GM23338 (cell line): ENCODE results near the gene FLOT1. TPM values are rescaled to one million over a fixed set of nuclear protein-coding genes. Genes with fewer than 3 reads are reported as not detected.

Experiments
- ATAC-seq: fragments of 200-7000 bp; cut with Tn5 transposase; 3 replicates; pipeline ENCODE4 v1.9.1; 2020
- DNase-seq: peaks from one replicate; pipeline ENCODE4 v3.0.0-alpha.2; 2015; ENCODE audit warnings: low spot score
- H2AFZ ChIP-seq: fragments of 200-600 bp; sonication (generic); 2 replicates; pipeline ENCODE4 v1.8.0; 2016; ENCODE audit warnings: antibody characterized with exemption, mild to moderate bottlenecking, moderate library complexity
- H3F3A ChIP-seq: fragments of 200-600 bp; sonication (generic); replicated peaks from 2 replicates; pipeline ENCODE4 v1.8.0; 2017; ENCODE audit warnings: antibody characterized with exemption, mixed run types, low read depth
- H3K27ac ChIP-seq: fragments of 200-600 bp; sonication (generic); 2 replicates; pipeline ENCODE4 v1.6.1; 2016; ENCODE audit warnings: low read depth
- H3K27me3 ChIP-seq: fragments of 200-600 bp; sonication (generic); 2 replicates; pipeline ENCODE4 v1.8.0; 2016; ENCODE audit warnings: mild to moderate bottlenecking, mixed run types, moderate library complexity; ENCODE audit not compliant: insufficient read depth
- H3K36me3 ChIP-seq: fragments of 200-600 bp; sonication (generic); 2 replicates; pipeline ENCODE4 v1.8.0; 2016; ENCODE audit warnings: mild to moderate bottlenecking; ENCODE audit not compliant: insufficient read depth
- H3K4me1 ChIP-seq: fragments of 200-600 bp; sonication (generic); 2 replicates; pipeline ENCODE4 v1.8.0; 2016; ENCODE audit warnings: mild to moderate bottlenecking, moderate library complexity; ENCODE audit not compliant: insufficient read depth
- H3K4me2 ChIP-seq: fragments of 200-600 bp; sonication (generic); 2 replicates; pipeline ENCODE4 v1.7.1; 2017; ENCODE audit warnings: mixed run types
- H3K4me3 ChIP-seq: fragments of 200-600 bp; sonication (generic); 2 replicates; pipeline ENCODE4 v1.6.1; 2016; ENCODE audit warnings: mixed run types
- H3K79me2 ChIP-seq: fragments of 200-600 bp; sonication (generic); replicated peaks from 2 replicates; pipeline ENCODE4 v1.8.0; 2017; ENCODE audit warnings: mild to moderate bottlenecking; ENCODE audit not compliant: insufficient read depth
- H3K9me2 ChIP-seq: fragments of 200-600 bp; sonication (generic); 2 replicates; pipeline ENCODE4 v1.8.0; 2017; ENCODE audit not compliant: insufficient read depth
- H4K20me1 ChIP-seq: fragments of 200-600 bp; sonication (generic); replicated peaks from 2 replicates; pipeline ENCODE4 v1.8.0; 2017; ENCODE audit warnings: mild to moderate bottlenecking; ENCODE audit not compliant: insufficient read depth
- H3K27ac Mint-ChIP-seq: 2 replicates; pipeline ENCODE4 v1.8.0; 2020; ENCODE audit warnings: inconsistent platforms, mild to moderate bottlenecking, moderate library complexity, mixed read lengths
- H3K27me3 Mint-ChIP-seq: 3 replicates; pipeline ENCODE4 v1.8.0; 2022; ENCODE audit warnings: low read depth, mild to moderate bottlenecking, moderate library complexity, mixed read lengths, inconsistent platforms; ENCODE audit not compliant: insufficient read depth, poor library complexity
- H3K36me3 Mint-ChIP-seq: 3 replicates; pipeline ENCODE4 v1.8.0; 2021; ENCODE audit warnings: low read depth, mild to moderate bottlenecking, inconsistent platforms, moderate library complexity, mixed read lengths
- H3K4me1 Mint-ChIP-seq: 3 replicates; pipeline ENCODE4 v1.8.0; 2020; ENCODE audit warnings: mild to moderate bottlenecking, inconsistent platforms, mixed read lengths
- H3K4me3 Mint-ChIP-seq: 3 replicates; pipeline ENCODE4 v1.8.0; 2021; ENCODE audit warnings: moderate library complexity, mild to moderate bottlenecking, inconsistent platforms, mixed read lengths
- H3K9me3 Mint-ChIP-seq: 3 replicates; pipeline ENCODE4 v1.8.0; 2020; ENCODE audit warnings: moderate library complexity, mild to moderate bottlenecking, inconsistent platforms, mixed read lengths
- EZH2 ChIP-seq: fragments of 200-600 bp; sonication (generic); IDR thresholded peaks from one replicate; pipeline ENCODE4 v1.8.0; 2017; ENCODE audit warnings: antibody characterized with exemption, mild to moderate bottlenecking, low read depth; ENCODE audit not compliant: unreplicated experiment
- JUNB ChIP-seq: IDR thresholded peaks from one replicate; pipeline ENCODE4 v1.6.1; 2016; ENCODE audit warnings: antibody characterized with exemption; ENCODE audit not compliant: unreplicated experiment
- STAT1 ChIP-seq: IDR thresholded peaks from one replicate; pipeline ENCODE4 v1.6.1; 2016; ENCODE audit warnings: antibody characterized with exemption; ENCODE audit not compliant: unreplicated experiment
- polyA plus RNA-seq: library from polyadenylated mRNA; unstranded; fragments of >200 nt; fragmentation: Nextera tagmentation; extraction: Ambion mirVana; gene quantifications from 2 replicates; pipeline ENCODE4 v1.2.1, GENCODE V29; 2016
- total RNA-seq: library from RNA; depleted of rRNA; stranded (reverse); fragments of >200 nt; shearing (Covaris generic); gene quantifications from 2 replicates; pipeline ENCODE4 v1.2.3, GENCODE V29; 2014
- TF ChIP-seq, protein P1 (sequence below): fragments of 250-450 bp; sonication (Bioruptor Pico); IDR thresholded peaks from 2 replicates; pipeline ENCODE4 v1.5.0; 2020; ENCODE audit warnings: mild to moderate bottlenecking, moderate library complexity
- TF ChIP-seq, protein P2 (sequence below): IDR thresholded peaks from 2 replicates; pipeline ENCODE4 v1.6.1; 2016; ENCODE audit warnings: antibody characterized with exemption
- TF ChIP-seq, protein P3 (sequence below), 2 experiments: fragments of 200-600 bp in 1 of 2; sonication (generic) in 1 of 2; conservative IDR thresholded peaks; 2 replicates each; pipeline versions ENCODE4 v1.5.1 to v1.6.1; 2016 to 2017; ENCODE audit warnings: antibody characterized with exemption in 2 of 2, low read depth in 2 of 2, mild to moderate bottlenecking in 2 of 2, moderate library complexity in 1 of 2

The FLOT1 gene
- total and polyA plus RNA-seq, 2 experiments from 2014 or later: 72.2 to 94.5 TPM

DNA sequence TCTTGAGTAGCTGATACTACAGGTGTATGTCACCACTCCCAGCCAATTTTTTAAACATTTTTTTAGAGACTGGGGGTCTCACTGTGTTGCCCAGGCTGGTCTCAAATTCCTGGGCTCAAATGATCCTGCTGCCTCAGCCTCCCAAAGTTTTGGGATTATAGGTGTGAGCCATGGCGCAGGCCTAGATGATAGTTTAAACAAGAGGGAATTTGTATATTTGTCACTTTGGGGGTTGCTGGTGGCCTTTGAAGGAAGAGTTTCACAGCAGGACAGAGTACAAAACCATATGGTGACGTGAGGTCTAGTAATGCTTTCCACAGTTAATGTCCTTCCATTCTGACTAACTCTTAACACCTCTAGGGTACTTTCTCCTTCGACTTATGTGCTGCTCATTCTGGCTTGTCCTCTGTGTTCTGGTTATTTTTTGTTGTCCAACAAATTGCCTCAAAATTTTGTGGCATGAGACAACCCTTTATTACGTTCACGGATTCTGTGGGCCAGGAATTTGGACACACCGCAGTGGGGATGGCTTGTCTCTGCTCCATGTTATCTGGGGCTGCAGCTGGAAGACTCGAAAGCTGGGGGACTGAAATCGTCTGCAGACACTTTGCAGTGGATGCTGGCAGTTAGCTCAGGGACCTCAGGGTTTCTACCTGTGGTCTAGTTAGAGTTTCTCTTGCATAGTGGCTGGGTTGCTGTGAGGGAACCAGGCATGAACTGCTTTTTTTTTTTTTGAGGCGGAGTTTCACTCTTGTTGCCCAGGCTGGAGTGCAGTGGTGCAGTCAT is 24.9 kb upstream of the FLOT1 start (continued):
- TF ChIP-seq, protein P1, sequence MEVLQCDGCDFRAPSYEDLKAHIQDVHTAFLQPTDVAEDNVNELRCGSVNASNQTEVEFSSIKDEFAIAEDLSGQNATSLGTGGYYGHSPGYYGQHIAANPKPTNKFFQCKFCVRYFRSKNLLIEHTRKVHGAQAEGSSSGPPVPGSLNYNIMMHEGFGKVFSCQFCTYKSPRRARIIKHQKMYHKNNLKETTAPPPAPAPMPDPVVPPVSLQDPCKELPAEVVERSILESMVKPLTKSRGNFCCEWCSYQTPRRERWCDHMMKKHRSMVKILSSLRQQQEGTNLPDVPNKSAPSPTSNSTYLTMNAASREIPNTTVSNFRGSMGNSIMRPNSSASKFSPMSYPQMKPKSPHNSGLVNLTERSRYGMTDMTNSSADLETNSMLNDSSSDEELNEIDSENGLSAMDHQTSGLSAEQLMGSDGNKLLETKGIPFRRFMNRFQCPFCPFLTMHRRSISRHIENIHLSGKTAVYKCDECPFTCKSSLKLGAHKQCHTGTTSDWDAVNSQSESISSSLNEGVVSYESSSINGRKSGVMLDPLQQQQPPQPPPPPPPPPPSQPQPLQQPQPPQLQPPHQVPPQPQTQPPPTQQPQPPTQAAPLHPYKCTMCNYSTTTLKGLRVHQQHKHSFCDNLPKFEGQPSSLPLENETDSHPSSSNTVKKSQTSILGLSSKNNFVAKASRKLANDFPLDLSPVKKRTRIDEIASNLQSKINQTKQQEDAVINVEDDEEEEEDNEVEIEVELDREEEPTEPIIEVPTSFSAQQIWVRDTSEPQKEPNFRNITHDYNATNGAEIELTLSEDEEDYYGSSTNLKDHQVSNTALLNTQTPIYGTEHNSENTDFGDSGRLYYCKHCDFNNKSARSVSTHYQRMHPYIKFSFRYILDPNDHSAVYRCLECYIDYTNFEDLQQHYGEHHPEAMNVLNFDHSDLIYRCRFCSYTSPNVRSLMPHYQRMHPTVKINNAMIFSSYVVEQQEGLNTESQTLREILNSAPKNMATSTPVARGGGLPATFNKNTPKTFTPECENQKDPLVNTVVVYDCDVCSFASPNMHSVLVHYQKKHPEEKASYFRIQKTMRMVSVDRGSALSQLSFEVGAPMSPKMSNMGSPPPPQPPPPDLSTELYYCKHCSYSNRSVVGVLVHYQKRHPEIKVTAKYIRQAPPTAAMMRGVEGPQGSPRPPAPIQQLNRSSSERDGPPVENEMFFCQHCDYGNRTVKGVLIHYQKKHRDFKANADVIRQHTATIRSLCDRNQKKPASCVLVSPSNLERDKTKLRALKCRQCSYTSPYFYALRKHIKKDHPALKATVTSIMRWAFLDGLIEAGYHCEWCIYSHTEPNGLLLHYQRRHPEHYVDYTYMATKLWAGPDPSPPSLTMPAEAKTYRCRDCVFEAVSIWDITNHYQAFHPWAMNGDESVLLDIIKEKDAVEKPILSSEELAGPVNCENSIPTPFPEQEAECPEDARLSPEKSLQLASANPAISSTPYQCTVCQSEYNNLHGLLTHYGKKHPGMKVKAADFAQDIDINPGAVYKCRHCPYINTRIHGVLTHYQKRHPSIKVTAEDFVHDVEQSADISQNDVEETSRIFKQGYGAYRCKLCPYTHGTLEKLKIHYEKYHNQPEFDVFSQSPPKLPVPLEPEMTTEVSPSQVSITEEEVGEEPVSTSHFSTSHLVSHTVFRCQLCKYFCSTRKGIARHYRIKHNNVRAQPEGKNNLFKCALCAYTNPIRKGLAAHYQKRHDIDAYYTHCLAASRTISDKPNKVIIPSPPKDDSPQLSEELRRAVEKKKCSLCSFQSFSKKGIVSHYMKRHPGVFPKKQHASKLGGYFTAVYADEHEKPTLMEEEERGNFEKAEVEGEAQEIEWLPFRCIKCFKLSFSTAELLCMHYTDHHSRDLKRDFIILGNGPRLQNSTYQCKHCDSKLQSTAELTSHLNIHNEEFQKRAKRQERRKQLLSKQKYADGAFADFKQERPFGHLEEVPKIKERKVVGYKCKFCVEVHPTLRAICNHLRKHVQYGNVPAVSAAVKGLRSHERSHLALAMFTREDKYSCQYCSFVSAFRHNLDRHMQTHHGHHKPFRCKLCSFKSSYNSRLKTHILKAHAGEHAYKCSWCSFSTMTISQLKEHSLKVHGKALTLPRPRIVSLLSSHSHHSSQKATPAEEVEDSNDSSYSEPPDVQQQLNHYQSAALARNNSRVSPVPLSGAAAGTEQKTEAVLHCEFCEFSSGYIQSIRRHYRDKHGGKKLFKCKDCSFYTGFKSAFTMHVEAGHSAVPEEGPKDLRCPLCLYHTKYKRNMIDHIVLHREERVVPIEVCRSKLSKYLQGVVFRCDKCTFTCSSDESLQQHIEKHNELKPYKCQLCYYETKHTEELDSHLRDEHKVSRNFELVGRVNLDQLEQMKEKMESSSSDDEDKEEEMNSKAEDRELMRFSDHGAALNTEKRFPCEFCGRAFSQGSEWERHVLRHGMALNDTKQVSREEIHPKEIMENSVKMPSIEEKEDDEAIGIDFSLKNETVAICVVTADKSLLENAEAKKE: no peak
- TF ChIP-seq STAT1 (no peak), JUNB (no peak)

DNA sequence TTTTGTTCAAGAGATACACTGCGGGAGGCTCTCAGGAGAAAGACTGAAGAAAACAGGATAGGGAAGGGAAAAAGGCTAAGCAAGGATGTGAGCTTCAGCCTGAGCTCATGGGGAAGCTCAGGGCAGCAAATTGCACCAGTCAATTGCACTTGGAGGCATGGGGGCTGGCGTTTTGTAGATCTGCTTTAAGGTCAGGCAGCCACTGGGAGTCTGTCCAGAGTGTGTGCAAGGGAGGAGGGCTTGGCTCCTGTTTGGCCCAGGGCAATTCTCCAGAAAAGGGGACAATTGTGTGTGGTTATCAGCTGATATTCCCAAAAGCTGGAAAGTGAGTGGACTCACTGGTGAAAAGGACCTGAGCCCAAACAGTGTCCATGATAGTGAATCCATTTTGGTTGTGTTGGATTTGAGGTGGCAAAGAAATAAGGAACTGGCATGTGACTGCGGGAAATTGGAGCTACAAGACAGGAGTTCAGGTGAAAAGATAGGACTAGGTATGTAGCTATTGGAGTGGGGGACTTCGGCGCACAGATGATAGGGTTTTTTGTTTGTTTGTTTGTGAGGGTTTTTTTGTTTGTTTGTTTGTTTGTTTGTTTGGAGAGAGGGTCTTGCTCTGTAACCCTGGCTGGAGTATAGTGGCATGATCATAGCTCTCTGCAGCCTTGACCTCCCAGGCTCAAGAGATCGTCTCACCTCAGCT is 24.1 kb upstream of the FLOT1 start:
- DNase-seq: no peak
- Histone ChIP-seq H3K9me2 (no peaks in the 10 kb centered on the region), H3K4me3 (no peak overlapping the region), H3F3A (no peaks in the 10 kb centered on the region), H3K27me3 (no peaks in the 10 kb centered on the region), H4K20me1 (no peaks in the 10 kb centered on the region), H3K4me2 (no peak overlapping the region), H3K79me2 (no peaks in the 10 kb centered on the region), H3K36me3 (no peaks in the 10 kb centered on the region), H3K27ac (peak overlapping the region; percentile 78; the same call in 1 of the 2 replicates), H3K4me1 (peaks cover 38% of the 10 kb centered on the region), H2AFZ (peak overlapping the region; percentile 66; the same call in 1 of the 2 replicates)
- H3K4me1 Mint-ChIP-seq: peaks cover 63% of the 10 kb centered on the region
- no peaks in the 10 kb centered on the region; the same call in 2 of the 3 replicates for H3K9me3 Mint-ChIP-seq
- ATAC-seq: no peak
- H3K27me3 Mint-ChIP-seq: peaks cover 15% of the 10 kb centered on the region
- 0 out of 2 replicates have a peak overlapping the region, but pooled peaks have one; percentile 30 for H3K27ac Mint-ChIP-seq
- H3K4me3 Mint-ChIP-seq: no peak overlapping the region; the same call in 2 of the 3 replicates
- no peaks in the 10 kb centered on the region for H3K36me3 Mint-ChIP-seq
- TF ChIP-seq, protein P2, sequence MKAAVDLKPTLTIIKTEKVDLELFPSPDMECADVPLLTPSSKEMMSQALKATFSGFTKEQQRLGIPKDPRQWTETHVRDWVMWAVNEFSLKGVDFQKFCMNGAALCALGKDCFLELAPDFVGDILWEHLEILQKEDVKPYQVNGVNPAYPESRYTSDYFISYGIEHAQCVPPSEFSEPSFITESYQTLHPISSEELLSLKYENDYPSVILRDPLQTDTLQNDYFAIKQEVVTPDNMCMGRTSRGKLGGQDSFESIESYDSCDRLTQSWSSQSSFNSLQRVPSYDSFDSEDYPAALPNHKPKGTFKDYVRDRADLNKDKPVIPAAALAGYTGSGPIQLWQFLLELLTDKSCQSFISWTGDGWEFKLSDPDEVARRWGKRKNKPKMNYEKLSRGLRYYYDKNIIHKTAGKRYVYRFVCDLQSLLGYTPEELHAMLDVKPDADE: no peak
- TF ChIP-seq EZH2: no peak
- TF ChIP-seq, protein P3, sequence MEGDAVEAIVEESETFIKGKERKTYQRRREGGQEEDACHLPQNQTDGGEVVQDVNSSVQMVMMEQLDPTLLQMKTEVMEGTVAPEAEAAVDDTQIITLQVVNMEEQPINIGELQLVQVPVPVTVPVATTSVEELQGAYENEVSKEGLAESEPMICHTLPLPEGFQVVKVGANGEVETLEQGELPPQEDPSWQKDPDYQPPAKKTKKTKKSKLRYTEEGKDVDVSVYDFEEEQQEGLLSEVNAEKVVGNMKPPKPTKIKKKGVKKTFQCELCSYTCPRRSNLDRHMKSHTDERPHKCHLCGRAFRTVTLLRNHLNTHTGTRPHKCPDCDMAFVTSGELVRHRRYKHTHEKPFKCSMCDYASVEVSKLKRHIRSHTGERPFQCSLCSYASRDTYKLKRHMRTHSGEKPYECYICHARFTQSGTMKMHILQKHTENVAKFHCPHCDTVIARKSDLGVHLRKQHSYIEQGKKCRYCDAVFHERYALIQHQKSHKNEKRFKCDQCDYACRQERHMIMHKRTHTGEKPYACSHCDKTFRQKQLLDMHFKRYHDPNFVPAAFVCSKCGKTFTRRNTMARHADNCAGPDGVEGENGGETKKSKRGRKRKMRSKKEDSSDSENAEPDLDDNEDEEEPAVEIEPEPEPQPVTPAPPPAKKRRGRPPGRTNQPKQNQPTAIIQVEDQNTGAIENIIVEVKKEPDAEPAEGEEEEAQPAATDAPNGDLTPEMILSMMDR (conservative IDR thresholded peaks at IDR 0.05; ENCODE audit: low read depth in 2 of 2): no peak
